HG03565 (cell line): ENCODE data around the gene MISP3.

Experiments
- ATAC-seq: cut with Tn5 transposase; IDR thresholded peaks from one replicate; pipeline ENCODE4 v1.9.1; 2021; ENCODE audit warnings: mild to moderate bottlenecking, moderate library complexity; ENCODE audit not compliant: unreplicated experiment

MISP3 gene

DNA sequence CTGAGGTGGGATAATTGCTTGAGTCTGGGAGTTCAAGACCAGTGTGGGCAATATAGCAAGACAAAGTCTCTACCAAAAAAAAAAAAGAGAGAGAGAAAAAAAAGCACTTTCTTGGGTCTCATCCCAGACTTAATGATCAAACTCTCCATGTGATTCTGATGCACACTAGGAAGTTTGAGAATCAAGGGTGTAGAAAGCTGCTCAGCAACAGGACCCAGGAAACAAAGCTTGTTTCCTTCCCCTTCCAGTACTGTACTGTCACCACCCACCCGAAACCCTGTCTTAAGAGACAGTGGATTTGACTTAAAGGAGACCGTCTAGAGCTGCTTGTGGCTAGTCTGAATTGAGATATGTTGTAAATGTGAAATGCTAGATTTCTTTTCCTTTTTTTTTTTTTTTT is 5.8 kb downstream of the MISP3 start:
- no peak for ATAC-seq

DNA sequence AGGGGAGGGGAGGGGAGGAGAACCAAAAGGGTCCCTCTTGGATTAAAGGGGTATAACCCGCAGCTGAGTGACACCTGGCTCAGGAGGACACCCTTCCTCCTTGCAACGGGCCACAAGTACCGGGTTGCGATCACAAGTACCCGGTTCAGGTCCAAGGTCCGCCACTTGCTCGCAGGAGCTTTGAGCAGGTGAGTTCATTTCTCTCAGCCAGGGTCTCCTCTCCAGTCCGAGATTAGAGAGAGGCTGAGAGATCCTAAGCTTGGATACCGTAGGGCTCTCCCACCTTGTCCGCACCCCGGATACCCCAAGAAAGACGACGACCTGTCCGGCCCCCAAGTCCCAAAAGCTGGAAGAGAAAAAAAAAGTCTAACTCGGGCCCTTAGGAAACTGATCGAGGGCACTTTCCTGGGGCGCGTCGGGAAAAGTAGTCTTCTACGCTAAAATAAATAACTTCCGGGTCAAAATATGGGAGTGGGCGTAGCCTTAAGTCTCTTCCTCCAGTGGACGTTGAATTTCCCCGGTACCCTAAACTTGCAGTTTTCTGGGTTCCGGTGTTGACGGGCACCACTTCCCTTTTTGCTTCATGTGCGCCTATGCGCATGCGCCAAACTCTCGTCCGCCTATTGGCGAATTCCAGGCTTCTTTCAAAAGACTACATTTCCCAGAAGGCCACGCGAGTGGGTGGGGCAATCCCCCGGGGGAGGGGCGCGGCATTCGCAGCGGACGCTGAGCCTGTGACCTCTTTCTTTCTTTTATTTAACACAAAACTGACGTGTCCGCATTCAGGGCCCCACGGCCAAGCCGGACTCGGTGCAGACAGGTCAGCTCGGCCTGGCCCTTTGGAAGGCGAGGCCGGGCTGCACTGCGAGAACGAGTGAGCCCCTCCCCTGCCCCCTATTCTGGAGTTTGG is 8.6 kb downstream of the MISP3 start:
- peak; percentile 86 for ATAC-seq

DNA sequence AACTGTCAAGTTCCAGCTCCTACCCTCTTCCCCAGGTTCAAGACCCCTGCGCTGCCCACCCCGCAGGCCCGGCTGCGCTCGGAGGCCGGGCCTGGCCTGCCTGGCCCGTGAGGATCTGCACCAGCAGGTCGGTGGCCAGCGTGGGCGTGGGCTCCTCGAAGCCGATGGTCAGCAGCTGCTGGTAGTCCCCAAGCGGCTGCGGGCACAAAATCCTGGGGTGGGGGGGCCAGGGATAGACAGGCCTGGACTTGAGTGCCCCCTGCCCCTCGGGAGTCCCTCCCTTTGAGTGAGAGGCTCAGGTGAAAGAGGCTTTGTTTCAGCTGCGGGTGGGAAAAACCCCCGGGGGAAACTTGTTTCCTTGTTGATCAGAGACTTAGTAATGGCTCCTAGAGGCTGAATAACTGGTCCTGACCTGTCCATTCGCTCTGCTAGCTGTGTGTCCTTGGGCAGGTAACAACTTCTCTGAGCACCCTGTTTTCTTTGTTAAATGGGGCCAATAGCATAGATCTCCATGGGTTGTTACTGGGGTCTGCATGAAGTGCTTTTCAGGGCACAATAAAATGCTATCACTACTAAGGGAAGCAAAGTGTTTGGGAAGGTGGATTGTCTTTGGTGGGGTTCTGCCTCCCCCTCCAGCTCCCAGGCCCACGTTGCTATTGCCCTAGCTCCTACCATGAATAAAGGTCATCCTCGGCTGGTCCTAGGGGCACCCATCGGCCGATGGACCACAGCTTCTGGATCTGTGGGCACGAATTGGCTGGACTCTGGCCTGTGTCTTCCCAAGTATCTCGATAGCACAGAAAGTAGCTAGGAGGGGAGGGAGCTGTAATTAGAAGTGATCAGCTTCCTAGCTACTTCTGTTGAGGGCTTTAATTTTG is 9.4 kb downstream of the MISP3 start:
- no peak for ATAC-seq

DNA sequence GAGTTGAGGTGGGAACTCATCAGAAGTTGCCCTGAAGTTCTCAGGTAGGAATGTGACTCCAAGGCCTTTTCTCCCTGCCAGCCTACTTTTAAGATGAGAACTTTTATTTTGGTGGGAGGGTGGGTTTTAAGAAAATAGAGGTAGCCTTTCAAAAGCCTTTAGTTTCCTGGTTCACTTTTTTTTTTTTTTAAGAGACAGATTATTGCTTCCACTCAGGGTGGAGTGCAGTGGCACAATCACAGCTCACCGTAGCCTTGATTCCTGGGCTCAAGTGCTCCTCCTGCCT is 10.0 kb downstream of the MISP3 start:
- ATAC-seq = no peak

DNA sequence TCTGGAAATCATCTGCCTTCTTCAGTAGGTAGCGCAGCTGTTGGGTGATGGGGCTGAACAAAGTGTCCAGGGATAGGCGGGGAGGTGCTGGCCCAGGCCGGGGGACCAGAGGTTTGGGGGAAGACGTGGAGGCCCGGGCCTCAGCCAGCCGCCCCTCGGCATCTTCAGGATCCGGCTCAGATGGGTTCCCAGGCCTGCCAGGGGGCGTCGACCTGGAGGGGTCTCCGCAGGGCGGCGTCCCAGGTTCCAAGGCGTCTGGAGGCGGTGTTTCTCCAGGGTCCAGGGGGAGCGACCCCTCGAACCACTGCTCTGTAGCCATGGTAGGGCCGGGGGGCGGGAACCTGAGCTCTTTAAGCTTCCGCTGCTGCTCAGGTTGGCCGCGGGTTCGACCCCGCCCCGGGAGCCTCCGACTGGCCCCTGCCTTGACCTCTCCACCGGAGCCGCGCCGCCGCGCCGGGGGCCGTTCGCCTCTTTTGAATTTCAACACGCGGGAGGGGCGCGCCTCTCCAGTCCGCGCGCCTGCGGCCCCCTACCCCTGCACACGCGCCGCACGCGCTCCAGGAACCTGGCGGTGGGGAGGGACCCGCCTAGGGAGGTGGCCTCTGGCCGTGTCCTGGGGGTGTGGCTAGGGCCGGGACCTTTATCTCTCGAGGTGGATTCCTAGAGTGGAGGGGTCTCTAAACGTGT is 12.9 kb downstream of the MISP3 start, which contains the start of gene C19orf67:
Gene C19orf67, minus strand, starts transcription at position 475 of the 687 bp plus-strand sequence. Its CDS starts 156 bp downstream, at position 319.
- ATAC-seq = no peak

DNA sequence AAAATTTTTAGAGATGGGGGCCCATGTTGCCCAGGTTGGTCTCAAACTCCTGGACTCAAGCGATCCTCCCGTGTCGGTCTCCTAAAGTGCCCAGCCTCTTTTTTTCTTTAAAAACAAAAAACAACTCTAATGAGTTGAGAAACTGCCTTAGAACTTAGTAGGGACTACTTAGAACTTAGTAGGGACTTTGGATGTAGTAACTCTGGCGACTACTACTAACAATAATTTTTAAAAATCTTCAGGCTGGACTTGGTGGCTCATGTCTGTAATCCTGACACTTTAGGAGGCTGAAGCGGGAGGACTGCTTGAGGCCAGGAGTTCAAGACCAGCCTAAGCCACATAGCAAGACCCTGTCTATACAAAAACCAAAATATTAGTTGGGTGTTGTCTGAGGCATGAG is 13.5 kb downstream of the MISP3 start:
- ATAC-seq = no peak

DNA sequence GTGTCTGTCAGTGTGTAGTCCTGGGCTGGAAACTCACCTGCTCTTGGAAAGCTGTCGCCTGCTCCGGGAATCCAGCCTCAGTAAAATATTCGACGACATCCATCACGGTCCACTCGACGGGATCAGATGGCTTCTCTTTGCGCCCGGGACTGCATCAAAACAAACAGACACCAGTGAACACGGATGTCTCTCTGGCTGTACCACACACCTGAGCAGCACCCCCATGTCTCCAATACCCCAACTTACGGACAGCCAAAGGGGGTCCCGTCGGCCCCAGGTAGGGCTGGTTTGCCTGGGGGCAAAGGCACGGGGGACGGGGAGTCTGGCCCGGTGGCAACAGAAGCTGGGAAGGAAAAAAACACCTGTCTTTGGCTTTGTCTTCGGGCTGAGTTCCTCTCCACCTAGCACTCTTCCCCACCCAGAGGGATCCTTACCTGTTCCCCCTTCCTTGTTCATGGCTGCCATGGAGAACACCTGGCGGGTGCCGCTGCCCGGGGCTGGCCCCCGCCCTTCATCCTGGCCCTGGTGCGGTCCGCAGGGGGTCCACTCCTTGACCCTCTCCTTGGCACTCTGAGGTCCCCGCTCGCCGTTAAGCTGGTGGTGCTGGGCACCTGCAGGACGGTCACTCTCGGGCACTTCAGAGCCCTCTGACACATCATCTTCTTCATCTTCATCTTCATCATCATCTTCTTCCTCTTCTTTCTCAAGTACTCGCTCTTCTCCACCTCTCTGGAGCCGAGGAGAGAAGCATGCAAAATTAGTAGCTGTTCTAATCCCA is 16.2 kb downstream of the MISP3 start:
- ATAC-seq = no peak

DNA sequence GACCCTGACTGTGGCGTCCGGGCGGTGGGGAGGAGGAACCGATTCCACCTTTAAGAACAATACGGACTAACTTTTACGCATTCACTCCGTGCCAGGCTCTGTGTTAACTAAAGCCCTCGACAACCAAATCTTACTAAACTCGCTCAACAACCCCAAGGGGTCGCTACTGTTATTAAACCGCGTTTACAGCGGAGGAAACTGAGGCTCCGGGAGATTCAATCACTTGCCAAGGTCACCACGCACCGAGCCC is 16.8 kb downstream of the MISP3 start:
- ATAC-seq = no peak

DNA sequence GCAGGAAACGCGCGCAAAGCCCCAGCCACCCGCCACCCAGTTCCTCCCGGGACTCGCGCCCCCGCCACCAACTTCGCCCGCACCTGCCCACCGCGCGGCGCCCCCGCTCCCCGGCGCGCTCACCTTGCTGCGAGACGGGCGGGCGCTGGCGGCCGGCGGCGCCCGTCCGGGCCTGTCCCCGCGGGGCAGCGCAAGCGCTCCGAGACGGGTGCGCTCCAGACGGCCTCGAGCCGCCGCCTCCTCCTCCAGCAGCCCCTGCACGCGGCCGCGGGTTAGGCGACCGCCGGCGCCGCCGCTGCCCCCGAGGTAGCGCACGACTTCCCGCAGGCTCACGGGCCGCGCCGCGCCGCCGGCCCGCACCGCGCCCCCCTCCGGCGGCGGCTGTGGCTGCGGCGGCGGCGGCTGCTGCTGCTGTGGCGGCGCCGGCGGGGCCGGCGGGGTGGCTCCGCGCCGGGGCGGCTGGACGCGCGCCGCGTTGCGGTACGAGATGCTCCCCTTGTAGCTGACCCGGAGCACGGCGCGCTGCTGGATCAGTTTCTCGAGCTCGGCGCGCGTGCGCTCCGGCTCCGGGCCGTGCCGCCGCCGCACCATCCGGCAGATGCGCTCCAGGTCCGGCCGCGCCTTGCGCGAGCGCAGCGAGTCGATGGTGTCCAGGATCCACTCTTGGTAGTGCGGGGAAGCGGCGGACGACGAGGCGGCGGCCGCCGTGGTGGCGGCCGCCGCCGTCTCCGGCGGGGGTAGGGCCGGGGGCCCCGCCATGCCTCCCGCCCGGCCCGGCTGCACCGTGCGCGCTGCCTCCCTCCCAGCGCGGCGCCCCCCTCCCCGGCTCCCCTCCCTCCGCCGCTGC is 17.3 kb downstream of the MISP3 start:
- ATAC-seq = no peak

DNA sequence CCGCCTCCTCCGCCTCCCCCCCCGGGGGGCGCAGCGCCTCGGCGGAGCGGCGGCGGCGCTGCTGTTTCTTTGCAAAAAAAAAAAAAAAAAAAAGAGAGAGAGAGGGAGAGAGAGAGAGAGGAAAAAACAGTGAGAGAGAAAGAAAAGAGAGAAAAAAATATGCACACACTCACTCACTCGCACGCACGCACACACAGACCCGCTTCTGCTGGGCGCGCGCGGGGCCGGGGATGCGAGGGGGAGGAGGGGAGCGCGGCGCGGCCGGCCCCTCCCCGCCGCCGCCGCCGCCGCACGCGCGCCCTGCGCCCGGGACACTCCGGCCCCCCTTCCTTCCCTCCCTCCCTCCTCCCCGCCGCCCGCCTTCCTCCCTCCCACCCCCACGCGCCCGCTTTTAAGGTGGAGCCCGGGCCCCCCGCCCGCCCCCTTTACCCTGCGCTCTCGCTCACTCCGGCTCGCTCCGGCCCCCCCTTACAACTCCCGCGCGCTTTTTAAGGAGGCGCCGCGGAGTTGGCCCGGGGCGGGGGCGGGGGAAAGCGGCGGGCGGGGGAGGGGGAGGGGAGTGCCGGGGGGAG is 18.0 kb downstream of the MISP3 start, which contains the start of gene SAMD1:
Gene SAMD1, minus strand, starts transcription at position 243 of the 572 bp plus-strand sequence.
- ATAC-seq = peak; percentile 16

DNA sequence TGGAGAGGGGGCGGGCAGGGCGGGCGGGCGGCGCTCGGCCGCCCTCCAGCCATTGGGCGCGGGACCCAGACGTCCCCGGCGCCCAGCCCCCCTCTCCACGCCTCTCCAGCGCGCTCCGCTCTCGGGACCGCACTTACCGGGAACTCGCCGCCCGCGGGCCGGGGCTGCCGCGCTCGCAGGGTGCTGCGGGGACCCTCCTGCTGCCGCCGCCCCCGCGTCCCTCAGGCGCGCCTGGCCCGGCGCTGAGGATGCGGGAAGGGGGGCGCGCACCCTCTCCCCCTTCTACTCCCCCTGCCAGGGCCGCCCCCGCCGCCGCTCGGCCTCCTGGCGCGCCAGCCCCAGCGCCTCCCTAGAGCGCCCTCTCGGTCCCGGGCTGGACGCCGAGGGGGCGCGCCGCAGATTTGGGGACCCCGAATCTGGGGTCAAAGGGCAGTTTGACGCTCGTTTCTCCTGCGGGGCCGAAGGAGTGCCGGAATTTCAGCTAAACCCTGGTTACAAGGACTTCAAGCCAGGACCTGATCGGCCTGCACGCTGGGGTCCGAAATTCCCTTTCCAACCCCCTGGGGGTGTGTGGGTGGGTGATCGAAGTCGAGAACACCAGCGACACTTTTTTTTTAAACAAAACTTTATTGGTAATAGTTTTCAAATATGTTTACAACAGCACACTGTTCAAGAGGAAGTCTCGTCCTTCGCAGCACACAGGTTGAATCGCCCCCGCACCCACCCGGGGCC is 18.7 kb downstream of the MISP3 start:
- peak; percentile 46 for ATAC-seq

DNA sequence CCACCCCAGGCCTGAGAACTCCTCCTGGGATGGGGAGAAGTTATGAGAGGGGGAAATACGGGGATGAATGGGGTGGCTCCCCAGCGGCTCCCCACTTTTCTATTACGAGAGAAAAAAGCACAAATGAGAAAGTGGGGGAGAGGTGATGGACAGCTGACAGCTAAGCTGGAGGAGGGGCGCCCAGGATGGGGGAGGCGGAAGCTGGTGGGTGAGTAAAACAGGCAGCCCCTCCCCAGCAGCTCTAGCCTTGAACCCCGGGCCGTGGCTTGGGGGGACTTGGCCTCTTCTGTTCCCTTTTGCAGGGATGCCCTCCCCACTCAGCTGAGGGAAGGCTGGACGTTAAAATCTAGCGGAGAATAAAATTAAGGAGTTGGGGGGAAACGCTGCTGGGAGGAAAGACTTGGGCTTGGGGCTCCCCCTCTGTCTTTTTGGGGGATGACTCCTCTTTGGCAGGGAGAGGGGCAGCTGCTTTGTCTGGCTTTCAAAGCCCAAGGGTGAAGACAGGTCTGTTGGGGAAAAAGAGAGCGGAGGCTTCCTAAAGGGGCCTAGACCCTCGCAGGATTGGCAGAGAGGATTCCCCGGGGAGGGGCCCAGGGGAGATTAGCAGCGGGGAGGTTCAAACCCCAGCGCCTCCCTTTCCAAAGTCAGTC is 19.4 kb downstream of the MISP3 start:
- ATAC-seq = peak; percentile 8

DNA sequence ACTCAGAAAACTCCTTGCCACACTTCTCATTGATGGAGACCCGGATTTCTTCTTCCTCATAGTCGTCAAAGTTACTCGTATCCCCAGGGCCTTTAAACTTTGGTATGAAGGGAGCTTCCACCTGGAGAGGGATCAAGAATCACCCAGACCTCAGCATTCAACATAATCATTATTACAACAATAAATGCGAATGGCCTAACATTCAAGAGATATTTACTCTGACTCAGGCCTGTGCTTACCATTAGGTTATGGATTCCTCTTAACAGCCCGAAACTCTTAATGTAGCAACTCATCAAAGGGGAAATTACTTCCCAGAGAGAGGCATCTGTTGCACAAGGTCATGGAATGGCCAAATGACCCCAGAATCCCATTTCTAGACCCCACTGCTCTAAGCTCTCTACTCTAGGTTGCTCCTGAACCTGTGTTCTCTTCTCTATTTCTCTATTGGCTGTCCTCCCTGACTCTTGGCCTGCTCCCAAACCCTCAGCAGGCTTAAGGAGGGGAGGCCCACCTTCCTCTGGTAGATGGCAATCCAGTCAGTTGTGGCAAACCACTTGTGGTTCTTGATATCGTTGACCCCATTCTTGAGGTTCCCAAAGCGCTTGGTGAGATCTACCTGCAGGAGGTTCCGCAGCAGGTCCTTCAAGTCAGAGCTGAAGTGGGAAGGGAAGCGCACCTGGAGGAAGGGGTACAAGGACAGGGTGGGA is 20.7 kb downstream of the MISP3 start:
- ATAC-seq = no peak

DNA sequence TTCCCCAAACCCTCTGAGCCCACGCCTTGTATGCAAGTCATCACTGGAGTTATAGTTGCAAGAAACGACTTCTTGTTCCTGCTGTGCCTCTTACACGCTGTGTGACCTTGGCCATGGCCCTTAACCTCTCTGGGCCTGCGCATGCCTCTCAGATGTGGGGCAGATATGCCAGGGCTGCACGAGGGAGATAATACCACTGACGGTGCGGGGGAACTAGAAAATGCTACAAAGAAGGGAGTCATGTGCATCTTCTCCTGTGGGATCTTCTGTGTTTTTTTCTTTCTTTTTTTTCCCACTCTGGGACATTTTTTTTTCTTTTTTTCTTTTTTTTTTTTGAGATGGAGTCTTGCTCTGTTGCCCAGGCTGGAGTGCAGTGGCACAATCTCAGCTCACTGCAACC is 22.3 kb downstream of the MISP3 start:
- no peak for ATAC-seq

DNA sequence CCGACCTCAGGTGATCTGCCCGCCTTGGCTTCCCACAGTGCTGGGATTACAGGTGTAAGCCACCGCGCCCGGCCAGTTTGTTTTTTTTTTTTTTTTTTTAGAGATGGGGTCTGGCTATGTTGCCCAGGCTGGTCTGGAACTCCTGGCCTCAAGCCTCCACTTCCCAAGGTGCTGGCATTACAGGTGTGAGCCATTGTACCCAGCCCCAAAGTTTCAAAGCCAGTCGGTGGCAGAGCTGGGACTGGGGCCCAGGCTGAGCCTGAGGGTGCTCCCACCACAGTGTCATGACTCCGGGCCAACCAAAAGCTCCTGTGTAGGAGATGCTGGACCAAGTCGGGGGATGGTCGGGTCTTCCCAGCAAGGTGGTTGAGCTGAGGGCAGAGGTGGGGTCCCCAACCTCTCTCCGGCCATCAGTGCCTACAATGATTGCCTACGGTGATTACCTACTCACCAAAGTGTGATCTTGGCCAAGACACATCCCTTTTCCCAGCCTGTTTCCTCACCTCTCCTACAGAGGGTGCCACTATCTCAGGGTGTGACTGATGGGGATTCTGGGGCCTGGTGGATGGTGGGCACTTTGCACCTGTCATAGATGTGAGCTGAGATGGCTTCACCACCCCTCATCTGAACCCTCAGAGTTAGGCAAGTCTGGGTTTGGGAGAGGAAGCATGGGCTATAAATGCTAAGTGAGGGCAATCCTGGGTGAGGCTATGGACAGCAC is 23.8 kb downstream of the MISP3 start:
- ATAC-seq = no peak

DNA sequence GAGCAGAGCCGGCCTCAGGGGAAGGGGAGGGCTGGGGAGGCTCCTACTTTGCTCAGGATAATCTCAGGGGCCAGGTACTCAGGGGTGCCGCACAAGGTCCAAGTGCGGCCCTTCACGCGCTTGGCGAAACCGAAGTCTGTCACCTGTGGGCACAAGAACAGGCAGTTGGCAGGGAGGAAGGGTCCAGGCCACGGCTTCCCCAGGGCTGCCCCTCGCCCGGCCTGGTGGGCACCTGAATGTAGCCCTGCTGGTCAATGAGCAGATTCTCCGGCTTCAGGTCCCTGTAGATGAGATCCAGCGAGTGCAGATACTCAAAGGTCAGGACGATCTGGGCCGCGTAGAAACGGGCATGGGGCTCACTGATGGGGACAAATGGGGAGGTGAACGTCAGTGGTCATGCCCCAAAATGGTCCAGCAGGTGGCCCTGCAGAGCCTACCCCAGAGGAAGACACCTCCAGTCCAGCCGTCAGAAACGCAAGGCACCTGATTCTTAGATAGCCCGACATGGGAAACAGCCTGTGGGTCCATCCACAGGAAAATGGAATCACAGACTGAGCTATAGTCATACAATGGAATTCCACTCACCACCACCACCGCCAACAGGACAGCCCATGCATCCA is 25.1 kb downstream of the MISP3 start:
- ATAC-seq = no peak
